ENCODE results near the gene ACAD11. TPM values are rescaled to one million over a fixed set of nuclear protein-coding genes. Genes with fewer than 3 reads are reported as not detected.

The ACAD11 gene
- total and polyA plus RNA-seq, 2 experiments from 2014 or later = 24.9 to 48.6 TPM

DNA sequence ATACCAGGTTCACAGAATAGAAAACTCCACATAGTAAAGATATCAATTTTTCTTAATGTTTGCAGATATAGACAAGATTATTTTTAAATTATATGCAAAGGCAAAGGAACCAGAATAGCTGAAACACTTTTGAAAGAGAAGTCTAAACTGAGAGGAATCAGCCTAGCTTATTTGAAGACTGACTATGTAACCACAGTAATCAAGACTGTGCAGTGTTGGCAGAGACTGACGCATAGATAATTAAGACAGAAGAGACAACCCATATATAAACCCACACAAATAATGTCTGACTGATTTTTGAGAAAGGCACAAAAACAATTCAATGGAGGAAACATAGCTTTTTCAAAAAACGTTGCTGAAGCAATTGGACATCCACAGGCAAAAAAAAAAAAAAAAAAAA lies 91.2 kb downstream of the ACAD11 start:
- no peaks in the 10 kb centered on the region for H3K27me3 ChIP-seq
- no peak overlapping the region for H3K4me3 ChIP-seq
- H3K4me1 ChIP-seq (ENCODE audit: insufficient read depth) = no peaks in the 10 kb centered on the region
- WGBS (ENCODE audit: low lambda C conversion rate, missing lambda C conversion rate) = 93% methylated on average over 2 of the region's 2 CpGs
- no peak overlapping the region for H2AFZ ChIP-seq
- H3K79me2 ChIP-seq = no peaks in the 10 kb centered on the region
- H3K36me3 ChIP-seq (replicated peaks; ENCODE audit: insufficient read depth, low read depth) = no peaks in the 10 kb centered on the region
- no peak overlapping the region for H3K27ac ChIP-seq
- DNase-seq (ENCODE audit: low spot score) = no peak
- no peaks in the 10 kb centered on the region for H3K9me2 ChIP-seq (replicated peaks; ENCODE audit: insufficient read depth)
- H3K9me3 ChIP-seq (ENCODE audit: low read depth) = no peaks in the 10 kb centered on the region
- no peak overlapping the region for H3K4me2 ChIP-seq
- H4K20me1 ChIP-seq (ENCODE audit: insufficient read depth, poor library complexity, severe bottlenecking) = no peaks in the 10 kb centered on the region
- TF ChIP-seq EZH2phosphoT487 (IDR thresholded peaks at IDR 0.05; ENCODE audit: low read depth, severe bottlenecking, unreplicated experiment) (no peak), CTCF (IDR thresholded peaks at IDR 0.05; ENCODE audit: poor library complexity) (no peak), EZH2 (IDR thresholded peaks at IDR 0.05; ENCODE audit: borderline replicate concordance) (no peak)

DNA sequence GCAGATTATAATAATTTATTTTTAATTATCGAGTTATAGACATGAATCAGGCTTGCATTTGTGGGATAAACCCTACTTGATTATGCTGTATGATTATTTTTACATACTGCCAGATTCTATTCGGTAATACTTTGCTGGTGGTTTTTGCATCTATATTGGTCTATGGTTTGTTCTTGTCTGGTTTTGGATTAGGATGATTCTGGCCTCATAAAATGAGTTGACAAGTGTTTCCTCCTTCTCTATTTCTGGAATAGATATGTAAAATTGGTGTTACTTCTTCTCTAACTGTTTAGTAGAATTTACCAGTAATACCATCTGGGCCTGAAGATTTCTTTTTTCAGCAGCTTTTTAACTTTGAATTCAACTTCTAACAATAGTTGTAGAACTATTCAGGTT lies 95.5 kb downstream of the ACAD11 start:
- 97% methylated on average over 2 of the region's 2 CpGs for WGBS (ENCODE audit: low lambda C conversion rate, missing lambda C conversion rate)
- Histone ChIP-seq H2AFZ (no peak overlapping the region), H3K4me1 (ENCODE audit: insufficient read depth) (no peaks in the 10 kb centered on the region), H3K4me2 (no peak overlapping the region), H3K27ac (no peak overlapping the region), H3K79me2 (no peaks in the 10 kb centered on the region), H3K9me3 (ENCODE audit: low read depth) (no peaks in the 10 kb centered on the region), H3K36me3 (replicated peaks; ENCODE audit: insufficient read depth, low read depth) (no peaks in the 10 kb centered on the region), H3K9me2 (replicated peaks; ENCODE audit: insufficient read depth) (no peaks in the 10 kb centered on the region), H3K4me3 (no peak overlapping the region), H4K20me1 (ENCODE audit: insufficient read depth, poor library complexity, severe bottlenecking) (no peaks in the 10 kb centered on the region), H3K27me3 (no peaks in the 10 kb centered on the region)
- DNase-seq (ENCODE audit: low spot score) = no peak
- no peak for TF ChIP-seq EZH2phosphoT487 (IDR thresholded peaks at IDR 0.05; ENCODE audit: low read depth, severe bottlenecking, unreplicated experiment)
- TF ChIP-seq CTCF (IDR thresholded peaks at IDR 0.05; ENCODE audit: poor library complexity) = no peak
- TF ChIP-seq EZH2 (IDR thresholded peaks at IDR 0.05; ENCODE audit: borderline replicate concordance) = no peak

GRCh38 chr3:132563420-132564069 lies 96.1 kb downstream of the ACAD11 start:
- Histone ChIP-seq H3K36me3 (replicated peaks; ENCODE audit: insufficient read depth, low read depth) (no peaks in the 10 kb centered on the region), H3K9me2 (replicated peaks; ENCODE audit: insufficient read depth) (no peaks in the 10 kb centered on the region), H4K20me1 (ENCODE audit: insufficient read depth, poor library complexity, severe bottlenecking) (no peaks in the 10 kb centered on the region), H3K4me2 (no peak overlapping the region), H3K9me3 (ENCODE audit: low read depth) (no peaks in the 10 kb centered on the region), H3K79me2 (no peaks in the 10 kb centered on the region), H3K27ac (no peak overlapping the region), H3K4me3 (no peak overlapping the region), H3K27me3 (no peaks in the 10 kb centered on the region), H2AFZ (no peak overlapping the region), H3K4me1 (ENCODE audit: insufficient read depth) (no peaks in the 10 kb centered on the region)
- 91% methylated on average over 4 of the region's 4 CpGs for WGBS (ENCODE audit: low lambda C conversion rate, missing lambda C conversion rate)
- TF ChIP-seq CTCF (IDR thresholded peaks at IDR 0.05; ENCODE audit: poor library complexity) (no peak), EZH2 (IDR thresholded peaks at IDR 0.05; ENCODE audit: borderline replicate concordance) (no peak), EZH2phosphoT487 (IDR thresholded peaks at IDR 0.05; ENCODE audit: low read depth, severe bottlenecking, unreplicated experiment) (no peak)
- no peak for DNase-seq (ENCODE audit: low spot score)

All from hepatocyte (in vitro differentiated cells).